HG03565 (cell line): ENCODE results near the gene ZNF747.

Source experiments
- ATAC-seq: cut with Tn5 transposase; IDR thresholded peaks from one replicate; pipeline ENCODE4 v1.9.1; 2021; ENCODE audit warnings: mild to moderate bottlenecking, moderate library complexity; ENCODE audit not compliant: unreplicated experiment

Gene ZNF747

DNA sequence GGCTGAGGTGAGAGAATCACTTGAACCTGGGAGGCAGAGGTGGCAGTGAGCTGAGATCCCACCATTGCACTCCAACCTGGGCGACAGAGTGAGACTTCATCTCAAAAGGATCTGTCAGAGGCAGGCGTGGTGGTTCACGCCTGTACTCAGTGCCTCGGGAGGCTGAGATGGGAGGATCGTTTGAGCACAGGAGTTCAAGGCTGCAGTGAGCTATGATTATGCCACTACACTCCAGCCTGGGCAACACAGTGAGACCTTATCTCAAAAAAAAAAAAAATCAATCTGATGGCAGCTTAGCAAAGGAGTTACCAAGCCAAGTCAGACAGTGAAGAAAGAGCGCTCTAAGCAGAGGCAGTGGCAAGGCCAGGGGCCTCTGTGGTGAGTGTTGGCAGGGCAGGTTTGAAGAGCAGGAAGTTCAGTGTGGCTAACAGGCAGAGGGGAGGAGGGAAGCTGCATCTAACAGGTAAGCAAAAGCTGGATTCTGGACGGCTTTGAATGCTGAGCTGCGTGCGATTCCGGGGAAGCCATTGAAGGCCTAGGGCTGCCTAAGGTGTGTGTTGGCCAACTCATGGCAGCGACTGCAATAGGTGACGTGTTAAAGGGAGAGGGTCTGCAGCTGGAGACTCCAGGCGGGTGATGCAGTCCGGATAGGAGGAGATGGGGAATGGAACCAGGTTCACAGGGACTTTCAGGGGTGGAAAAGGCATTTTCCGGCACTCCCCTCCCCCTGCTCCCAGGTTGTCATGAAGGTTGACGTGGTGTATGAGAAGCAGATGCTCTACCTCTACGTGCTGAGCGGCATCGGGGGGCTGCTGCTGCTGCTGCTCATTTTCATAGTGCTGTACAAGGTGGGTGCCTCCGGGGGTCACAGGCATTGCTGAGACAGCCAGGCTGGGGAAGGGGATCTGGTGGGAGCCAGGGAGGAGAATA, 15.3 kb downstream of the ZNF747 start:
- ATAC-seq: no peak

DNA sequence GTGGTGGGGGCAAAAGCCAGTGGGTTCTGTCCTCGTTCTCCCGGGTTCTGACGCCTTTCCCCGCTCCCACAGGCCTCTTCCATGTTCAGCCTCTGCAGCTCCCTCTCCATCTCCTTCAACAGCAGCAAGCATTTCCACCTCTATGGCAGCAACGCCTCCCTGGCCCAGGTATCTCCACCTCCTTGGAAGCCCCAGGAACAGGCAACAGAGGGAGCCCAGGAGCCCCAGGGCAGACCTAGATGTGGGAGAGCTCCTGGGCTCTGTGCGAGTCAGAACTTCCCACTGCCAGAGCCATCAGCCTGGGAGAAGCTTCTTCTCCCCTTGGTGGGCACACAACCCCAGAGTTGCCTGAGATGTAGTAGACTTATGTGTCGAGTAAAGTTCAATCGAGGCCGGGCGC, 16.1 kb downstream of the ZNF747 start:
- no peak for ATAC-seq

DNA sequence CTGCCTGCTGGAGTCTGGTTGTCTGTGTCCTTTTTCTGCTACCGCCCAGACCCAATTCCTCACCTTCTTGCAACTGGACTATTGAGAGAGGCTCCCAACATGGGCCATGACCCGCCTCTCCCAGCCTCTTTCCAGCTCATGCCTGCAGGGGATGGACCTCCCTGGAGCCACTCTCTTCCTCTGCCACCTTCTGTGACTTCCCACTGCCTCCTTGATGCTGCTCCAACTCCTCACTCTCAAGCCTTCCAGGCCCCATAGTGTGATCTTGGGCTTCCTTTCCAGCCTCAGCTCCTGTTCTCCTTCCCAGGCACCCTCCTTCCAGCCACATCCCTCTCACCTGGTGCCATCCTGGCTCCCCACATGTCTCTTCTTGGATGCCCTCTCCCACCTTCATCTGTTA, 19.4 kb downstream of the ZNF747 start:
- ATAC-seq: no peak

GRCh38 chr16:30511509-30511908, 23.1 kb downstream of the ZNF747 start:
- no peak for ATAC-seq

DNA sequence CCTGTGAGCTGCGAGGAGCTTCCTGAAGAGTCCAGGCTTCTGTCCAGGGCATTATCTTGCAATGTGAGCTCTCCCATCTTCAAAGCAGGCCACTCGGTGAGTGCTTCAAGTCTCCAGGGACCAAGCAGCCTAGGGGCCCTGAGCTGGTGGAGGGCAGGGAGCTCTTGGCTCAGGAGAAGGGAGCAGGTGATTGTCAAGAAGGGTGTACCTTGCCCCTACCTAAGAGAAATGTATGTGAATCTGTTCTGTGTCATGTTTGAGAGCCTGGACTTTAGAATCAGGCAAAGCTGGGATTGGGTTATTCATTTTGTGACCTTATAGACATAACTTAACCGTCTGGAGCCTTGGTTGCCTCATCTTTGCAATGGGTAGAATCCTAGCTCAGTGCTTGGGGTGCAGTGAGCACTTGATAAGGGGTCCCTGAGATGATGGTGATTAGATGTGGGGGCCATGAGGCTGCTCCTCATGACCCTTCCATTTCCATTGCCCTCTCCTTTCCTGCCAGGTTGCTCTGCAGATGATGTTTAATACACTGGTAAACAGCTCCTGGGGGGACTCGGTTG, 24.2 kb downstream of the ZNF747 start:
- ATAC-seq: no peak

DNA sequence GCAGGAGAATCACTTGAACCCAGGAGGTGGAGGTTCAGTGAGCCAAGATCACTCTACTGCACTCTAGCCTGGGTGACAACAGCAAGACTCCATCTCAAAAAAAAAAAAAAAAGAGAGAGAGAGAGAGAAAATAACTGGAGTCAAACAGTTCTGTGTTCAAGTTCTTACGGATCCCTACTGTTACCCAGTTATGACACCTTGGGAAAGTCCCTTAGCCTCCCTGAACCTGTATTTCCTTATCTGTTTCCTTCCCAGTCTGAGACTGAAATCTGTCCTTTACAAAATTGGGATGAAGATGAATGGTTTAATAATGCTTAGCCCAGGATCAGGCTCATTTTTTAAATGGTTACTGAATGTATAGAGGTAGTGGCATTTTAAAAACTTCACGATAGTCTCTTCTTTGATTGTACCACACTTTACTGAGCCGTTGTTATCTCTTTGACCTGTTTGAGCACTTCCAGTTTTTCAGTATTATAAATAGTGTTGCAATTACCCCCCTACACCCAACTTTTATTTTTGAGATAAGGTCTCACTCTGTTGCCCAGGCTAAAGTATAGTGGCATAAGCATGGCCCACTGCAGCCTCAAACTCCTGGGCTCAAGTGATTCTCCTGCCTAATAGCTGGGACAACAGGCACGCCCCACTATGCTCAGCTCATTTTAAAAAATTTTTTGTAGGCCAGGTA, 25.4 kb downstream of the ZNF747 start:
- no peak for ATAC-seq

DNA sequence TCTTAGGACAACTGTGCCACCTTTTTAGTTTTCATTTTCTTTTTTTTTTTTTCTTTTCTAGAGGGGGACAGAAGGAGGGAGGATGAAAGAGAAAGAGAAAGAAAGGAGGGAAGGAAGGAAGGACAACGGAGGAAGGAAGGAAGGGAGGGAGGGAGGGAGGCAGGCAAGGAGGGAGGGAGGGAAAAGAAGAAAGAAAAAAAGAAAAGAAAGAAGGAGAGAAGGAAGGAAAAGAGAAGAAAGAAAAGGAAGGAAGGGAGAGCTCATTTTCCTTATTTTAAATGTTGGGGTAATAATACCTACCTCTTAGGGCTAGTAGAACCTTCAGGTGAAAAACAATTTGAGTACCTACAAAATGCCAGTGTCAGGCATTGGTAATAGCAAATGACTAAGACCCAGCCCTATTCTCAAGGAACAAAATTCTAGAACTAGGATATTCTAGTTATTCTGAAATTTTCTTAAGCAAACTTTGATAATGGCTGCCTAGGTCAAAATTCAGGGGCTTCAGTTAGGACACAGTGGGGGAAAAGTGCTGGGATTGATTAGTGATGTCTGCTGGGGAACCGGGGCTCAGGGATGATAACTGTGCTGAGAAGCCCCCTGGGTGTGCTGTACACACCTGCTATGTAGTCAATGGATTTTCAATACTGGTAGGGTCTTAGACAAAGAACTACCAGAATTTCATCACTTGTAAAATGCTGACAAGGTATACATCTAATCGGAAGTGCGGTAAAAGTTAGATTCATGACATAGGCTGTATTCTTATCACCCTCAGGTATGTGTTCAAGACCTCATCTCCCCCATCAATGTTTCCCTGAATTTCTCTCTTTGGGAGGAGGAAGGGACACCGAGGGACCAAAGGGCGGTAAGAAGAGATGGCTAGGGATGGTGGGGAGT, 31.0 kb downstream of the ZNF747 start:
- no peak for ATAC-seq

DNA sequence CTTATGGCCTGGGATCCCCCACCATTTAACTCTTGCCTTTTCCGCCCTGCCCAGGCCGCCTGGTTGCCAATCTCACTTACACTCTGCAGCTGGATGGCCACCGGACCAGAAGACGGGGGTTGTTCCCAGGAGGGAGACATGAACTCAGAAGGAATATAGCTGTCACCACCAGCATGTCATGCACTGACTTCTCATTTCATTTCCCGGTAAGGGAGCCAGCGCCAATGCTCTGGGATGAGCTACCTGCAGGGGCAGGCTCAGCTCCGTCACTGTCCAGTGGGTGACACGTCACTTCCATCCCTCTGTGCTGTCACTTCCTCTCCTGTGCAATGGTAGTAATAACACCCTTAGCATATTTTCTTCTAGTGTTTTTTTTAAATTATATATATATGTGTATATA, 35.4 kb downstream of the ZNF747 start:
- ATAC-seq: no peak

GRCh38 chr16:30494709-30495108, 39.9 kb downstream of the ZNF747 start:
- ATAC-seq: no peak

DNA sequence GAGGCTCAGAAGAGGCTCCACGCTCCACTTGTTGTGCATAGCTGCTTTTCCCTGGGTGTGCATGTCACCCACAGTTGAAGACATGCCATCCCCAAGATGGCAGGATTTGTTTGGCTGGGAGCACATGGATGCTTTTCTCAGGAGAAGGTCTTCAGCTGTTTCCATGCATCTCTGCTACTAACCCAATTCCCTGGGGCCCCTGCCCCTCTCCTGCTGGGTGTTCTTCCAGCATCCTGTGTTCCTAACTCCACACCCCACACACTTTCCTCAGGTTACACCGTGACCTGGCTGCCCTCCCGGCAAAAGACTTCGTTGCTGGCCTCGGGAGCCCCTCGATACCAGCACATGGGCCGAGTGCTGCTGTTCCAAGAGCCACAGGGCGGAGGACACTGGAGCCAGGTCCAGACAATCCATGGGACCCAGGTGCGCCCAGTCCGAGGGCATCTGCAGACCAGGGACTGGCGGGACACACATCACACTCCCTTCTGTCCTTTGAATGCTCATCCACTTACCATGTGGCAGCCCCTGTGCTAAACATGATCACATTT, 40.6 kb downstream of the ZNF747 start:
- no peak for ATAC-seq

- no peak for ATAC-seq
Measured at GRCh38 chr16:30491744-30492308, 42.8 kb downstream of the ZNF747 start.

DNA sequence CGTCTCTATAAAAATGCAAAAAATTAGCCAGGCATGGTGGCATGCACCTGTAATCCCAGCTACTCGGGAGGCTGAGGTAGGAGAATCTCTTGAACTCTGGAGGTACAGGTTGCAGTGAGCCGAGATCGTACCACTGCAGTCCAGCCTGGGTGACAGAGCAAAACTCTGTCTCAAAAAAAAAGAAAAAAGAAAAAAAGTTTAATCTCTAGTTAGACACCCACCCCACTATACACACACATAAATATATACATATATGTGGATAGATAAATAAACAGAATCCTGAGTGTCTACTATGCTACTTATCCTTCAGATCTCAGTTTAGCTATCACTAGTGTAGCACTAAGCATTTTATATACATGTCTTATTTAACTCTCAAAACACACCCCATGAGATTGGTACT, 43.4 kb downstream of the ZNF747 start:
- no peak for ATAC-seq

- no peak for ATAC-seq
Measured at GRCh38 chr16:30490210-30490609, 44.4 kb downstream of the ZNF747 start.

GRCh38 chr16:30488764-30489605, 45.7 kb downstream of the ZNF747 start:
- ATAC-seq: no peak

GRCh38 chr16:30485818-30486436, 48.7 kb downstream of the ZNF747 start:
- no peak for ATAC-seq

GRCh38 chr16:30484887-30485286, 49.8 kb downstream of the ZNF747 start:
- ATAC-seq: no peak

DNA sequence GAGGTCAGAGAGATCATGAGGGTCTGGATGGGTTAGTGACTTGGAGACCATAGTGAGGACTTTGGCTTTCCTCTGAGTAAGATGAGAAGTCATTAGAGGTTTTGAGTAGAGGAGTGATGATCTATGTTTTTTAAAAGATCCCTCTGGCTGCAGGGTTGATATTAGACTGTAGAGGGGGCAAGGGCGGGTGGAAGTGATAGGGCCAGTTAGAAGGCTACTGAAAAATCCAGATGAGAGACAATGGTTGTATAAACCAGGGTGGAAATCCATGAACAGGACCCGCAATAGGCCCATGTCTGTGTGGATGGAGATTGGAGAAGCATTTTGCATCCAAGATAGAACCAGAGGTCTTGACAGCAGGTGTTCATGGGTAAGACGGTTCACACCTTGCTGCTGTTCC, 52.3 kb downstream of the ZNF747 start:
- no peak for ATAC-seq

GRCh38 chr16:30481381-30481780, 53.3 kb downstream of the ZNF747 start:
- ATAC-seq: no peak
